ENCODE data around the gene CCSER1.

CCSER1 gene

GRCh38 chr4:91028228-91028627 is 901.0 kb downstream of the CCSER1 start:
- no peak for DNase-seq (ENCODE audit: low read depth)
- no peak overlapping the region for H3K4me3 ChIP-seq (ENCODE audit: low read depth, low read length)
- TF ChIP-seq, protein P1, sequence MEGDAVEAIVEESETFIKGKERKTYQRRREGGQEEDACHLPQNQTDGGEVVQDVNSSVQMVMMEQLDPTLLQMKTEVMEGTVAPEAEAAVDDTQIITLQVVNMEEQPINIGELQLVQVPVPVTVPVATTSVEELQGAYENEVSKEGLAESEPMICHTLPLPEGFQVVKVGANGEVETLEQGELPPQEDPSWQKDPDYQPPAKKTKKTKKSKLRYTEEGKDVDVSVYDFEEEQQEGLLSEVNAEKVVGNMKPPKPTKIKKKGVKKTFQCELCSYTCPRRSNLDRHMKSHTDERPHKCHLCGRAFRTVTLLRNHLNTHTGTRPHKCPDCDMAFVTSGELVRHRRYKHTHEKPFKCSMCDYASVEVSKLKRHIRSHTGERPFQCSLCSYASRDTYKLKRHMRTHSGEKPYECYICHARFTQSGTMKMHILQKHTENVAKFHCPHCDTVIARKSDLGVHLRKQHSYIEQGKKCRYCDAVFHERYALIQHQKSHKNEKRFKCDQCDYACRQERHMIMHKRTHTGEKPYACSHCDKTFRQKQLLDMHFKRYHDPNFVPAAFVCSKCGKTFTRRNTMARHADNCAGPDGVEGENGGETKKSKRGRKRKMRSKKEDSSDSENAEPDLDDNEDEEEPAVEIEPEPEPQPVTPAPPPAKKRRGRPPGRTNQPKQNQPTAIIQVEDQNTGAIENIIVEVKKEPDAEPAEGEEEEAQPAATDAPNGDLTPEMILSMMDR (IDR thresholded peaks at IDR 0.05; ENCODE audit: low read depth, low read length, missing control alignments): no peak
- in situ Hi-C loops (cut with HindIII; ENCODE audit: low sequenced_read_pairs): no loop called here

- DNase-seq (ENCODE audit: low read depth): no peak
- in situ Hi-C loops (cut with HindIII; ENCODE audit: low sequenced_read_pairs): no loop called here
- TF ChIP-seq, protein P1 (IDR thresholded peaks at IDR 0.05; ENCODE audit: low read depth, low read length, missing control alignments): no peak
- H3K4me3 ChIP-seq (ENCODE audit: low read depth, low read length): no peak overlapping the region
Observed at GRCh38 chr4:91031761-91032160, 904.6 kb downstream of the CCSER1 start.

GRCh38 chr4:91032725-91033445 is 905.7 kb downstream of the CCSER1 start:
- in situ Hi-C loops (cut with HindIII; ENCODE audit: low sequenced_read_pairs): no loop called here
- no peak for DNase-seq (ENCODE audit: low read depth)
- H3K4me3 ChIP-seq (ENCODE audit: low read depth, low read length): no peak overlapping the region
- TF ChIP-seq, protein P1 (IDR thresholded peaks at IDR 0.05; ENCODE audit: low read depth, low read length, missing control alignments): no peak

DNA sequence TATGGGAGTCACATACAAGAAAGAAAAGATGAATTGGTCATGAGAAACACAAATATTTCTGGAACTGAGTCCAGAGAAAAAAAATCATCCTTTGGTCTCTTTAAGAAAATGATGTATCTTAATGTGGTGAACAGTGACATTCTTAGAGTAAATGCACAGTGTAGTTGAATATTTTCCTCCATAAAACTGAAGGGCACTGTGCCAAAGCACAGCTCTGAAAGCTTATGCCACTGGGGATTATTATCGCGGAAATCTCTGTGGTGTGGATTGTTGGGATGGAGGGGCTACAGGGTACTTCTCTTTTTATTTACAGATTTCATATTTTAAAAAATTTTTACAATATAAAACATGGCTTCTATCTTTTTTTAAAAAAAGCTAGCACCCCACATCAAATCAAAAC is 908.1 kb downstream of the CCSER1 start:
- TF ChIP-seq, protein P1 (IDR thresholded peaks at IDR 0.05; ENCODE audit: low read depth, low read length, missing control alignments): no peak
- in situ Hi-C loops (cut with HindIII; ENCODE audit: low sequenced_read_pairs): no loop called here
- no peak overlapping the region for H3K4me3 ChIP-seq (ENCODE audit: low read depth, low read length)
- peak; percentile 26 for DNase-seq (ENCODE audit: low read depth)

- no peak for DNase-seq (ENCODE audit: low read depth)
Observed at GRCh38 chr4:91037951-91038350, 910.8 kb downstream of the CCSER1 start.

DNA sequence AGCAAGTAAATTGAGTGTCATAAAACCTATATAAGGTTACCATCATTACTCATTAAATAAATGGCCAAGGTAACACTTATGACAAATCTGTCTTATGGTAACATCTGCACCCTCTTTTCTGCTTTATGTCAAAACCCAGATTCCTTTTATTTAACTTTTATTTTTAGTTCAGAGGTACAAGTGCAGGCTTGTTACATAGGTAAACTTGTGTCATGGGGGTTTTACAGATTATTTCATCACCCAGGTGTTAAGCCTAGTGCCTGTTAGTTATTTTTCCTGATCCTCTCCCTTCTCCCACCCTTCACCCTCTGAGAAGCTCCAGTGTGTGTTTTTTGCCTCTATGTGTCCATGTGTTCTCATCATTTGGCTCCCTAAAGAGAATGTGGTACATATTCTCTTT is 930.7 kb downstream of the CCSER1 start:
- TF ChIP-seq, protein P1 (IDR thresholded peaks at IDR 0.05; ENCODE audit: low read depth, low read length, missing control alignments): no peak
- H3K4me3 ChIP-seq (ENCODE audit: low read depth, low read length): no peak overlapping the region
- in situ Hi-C loops (cut with HindIII; ENCODE audit: low sequenced_read_pairs): no loop called here
- no peak for DNase-seq (ENCODE audit: low read depth)

More at GRCh38 chr4:91037951-91038350, 910.8 kb downstream of the CCSER1 start:
- TF ChIP-seq, protein P1 (IDR thresholded peaks at IDR 0.05; ENCODE audit: low read depth, low read length, missing control alignments): no peak
- in situ Hi-C loops (cut with HindIII; ENCODE audit: low sequenced_read_pairs): no loop called here
- H3K4me3 ChIP-seq (ENCODE audit: low read depth, low read length): no peak overlapping the region
